Epithelial cell of esophagus (primary cell): Measurements from ENCODE around the gene ALX4.

ENCODE experiments used
- DNase-seq: peaks from one replicate; pipeline ENCODE4 v3.0.0; 2010; ENCODE audit warnings: low read depth
- H3K4me3 ChIP-seq: 2 replicates; pipeline ENCODE4 v1.5.1; 2011; ENCODE audit warnings: mild to moderate bottlenecking, low read length, control low read depth
- CTCF ChIP-seq: IDR thresholded peaks from 2 replicates; pipeline ENCODE4 v1.5.1; 2011; ENCODE audit warnings: low read depth, mild to moderate bottlenecking, low read length, control low read depth, inconsistent platforms; ENCODE audit not compliant: insufficient read depth; ENCODE audit errors: missing control alignments

ALX4 gene

GRCh38 chr11:44268614-44269080, 41.3 kb downstream of the ALX4 start:
- DNase-seq: no peak
- no peak overlapping the region for H3K4me3 ChIP-seq
- no peak for TF ChIP-seq CTCF

- TF ChIP-seq CTCF: no peak
- no peak overlapping the region for H3K4me3 ChIP-seq
- DNase-seq: no peak
Observed at GRCh38 chr11:44267750-44268613, 42.0 kb downstream of the ALX4 start.

DNA sequence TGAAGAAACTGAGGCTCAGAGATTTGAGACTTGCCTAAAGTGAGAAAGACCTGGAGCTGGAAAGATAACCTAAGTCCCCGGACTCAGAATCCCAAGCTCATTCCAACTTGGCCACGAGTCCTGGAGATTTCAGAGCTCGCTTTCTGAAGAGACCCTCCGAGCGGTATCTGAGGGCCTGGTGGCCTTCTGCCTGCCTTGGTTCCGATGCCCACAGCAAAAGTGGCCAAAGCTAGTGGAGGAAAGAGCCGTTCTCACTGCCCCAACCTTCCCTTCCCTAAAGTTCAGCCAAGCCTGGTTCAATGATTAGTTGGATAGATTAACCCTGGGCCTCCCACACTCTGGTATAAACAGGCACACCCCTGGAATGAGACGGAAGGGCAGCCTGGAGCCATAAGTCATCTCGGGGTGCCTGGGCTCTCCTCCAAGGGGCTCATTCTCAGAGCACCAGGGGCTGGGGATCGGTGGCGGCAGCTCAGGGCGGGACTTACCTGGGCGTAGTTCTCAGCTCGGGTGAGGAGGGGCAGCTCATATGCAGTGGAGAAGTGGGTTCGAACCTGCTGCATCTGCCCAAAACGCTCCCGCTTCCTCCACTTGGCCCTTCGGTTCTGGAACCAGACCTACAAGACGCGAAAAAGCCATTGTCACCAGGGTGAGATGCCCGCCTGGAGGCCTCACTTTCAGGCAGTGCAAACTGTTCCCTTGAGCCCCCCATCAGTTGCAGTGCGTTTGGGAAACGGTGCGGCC, 42.8 kb downstream of the ALX4 start:
- H3K4me3 ChIP-seq: no peak overlapping the region
- no peak for TF ChIP-seq CTCF
- no peak for DNase-seq

- no peak for DNase-seq
- no peak overlapping the region for H3K4me3 ChIP-seq
- no peak for TF ChIP-seq CTCF
Observed at GRCh38 chr11:44266056-44266780, 43.7 kb downstream of the ALX4 start.

DNA sequence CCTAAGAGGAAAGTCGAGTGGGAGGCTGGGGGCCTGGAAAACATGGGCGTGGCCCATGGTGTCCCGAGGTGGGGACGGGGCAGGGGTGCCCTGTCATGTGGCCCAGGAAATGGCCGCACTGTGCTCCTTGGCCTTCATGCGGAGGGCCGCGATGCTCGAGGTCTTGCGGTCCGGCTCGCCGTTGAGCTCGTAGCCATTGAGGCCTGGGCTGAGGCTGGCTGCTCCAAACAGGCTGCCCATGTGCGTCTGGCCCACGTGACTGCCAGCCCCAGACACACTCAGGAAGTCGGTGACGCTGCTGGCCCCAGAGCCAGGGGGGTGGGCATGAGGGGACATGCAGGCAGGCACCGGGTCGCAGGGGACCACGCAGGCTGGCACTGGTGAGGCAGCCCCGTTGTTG, 45.2 kb downstream of the ALX4 start:
- no peak for TF ChIP-seq CTCF

DNA sequence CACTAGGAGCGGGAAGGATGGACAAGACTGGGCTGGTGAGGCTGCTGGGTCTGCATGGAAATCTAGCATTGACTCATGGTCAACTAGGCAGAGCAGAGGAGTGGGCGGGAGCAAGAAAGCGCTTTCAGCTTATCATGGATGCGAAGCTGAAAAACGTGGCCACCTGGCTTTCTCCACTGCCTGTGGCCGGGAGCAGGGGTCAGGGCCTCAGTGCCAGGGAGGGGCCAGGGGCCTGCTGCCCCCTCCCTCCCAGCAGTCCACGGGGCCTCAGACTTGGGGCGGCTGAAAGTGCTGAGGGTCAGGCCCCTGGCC, 45.5 kb downstream of the ALX4 start:
- no peak for DNase-seq
- no peak overlapping the region for H3K4me3 ChIP-seq
- TF ChIP-seq CTCF: no peak

More for the DNA sequence above, 45.2 kb downstream of the ALX4 start:
- no peak for DNase-seq
- no peak overlapping the region for H3K4me3 ChIP-seq
